Dermis microvascular lymphatic vessel endothelial cell (primary cell): ENCODE results near the gene CCDC28A. TPM values are rescaled to one million over a fixed set of nuclear protein-coding genes. Genes with fewer than 3 reads are reported as not detected.

Source experiments
- DNase-seq, 2 donors: peaks; one replicate each; pipeline versions ENCODE4 v3.0.0 to v3.0.0-alpha.2; 2010; ENCODE audit warnings: low read depth in 2 of 2
- total RNA-seq: library from RNA; depleted of rRNA; stranded (reverse); fragments of >200 nt; gene quantifications from 2 replicates; pipeline ENCODE4 v1.2.1, GENCODE V29; 2014

CCDC28A gene
- total RNA-seq, 1 donor from 2014 or later, result 18.0 TPM

DNA sequence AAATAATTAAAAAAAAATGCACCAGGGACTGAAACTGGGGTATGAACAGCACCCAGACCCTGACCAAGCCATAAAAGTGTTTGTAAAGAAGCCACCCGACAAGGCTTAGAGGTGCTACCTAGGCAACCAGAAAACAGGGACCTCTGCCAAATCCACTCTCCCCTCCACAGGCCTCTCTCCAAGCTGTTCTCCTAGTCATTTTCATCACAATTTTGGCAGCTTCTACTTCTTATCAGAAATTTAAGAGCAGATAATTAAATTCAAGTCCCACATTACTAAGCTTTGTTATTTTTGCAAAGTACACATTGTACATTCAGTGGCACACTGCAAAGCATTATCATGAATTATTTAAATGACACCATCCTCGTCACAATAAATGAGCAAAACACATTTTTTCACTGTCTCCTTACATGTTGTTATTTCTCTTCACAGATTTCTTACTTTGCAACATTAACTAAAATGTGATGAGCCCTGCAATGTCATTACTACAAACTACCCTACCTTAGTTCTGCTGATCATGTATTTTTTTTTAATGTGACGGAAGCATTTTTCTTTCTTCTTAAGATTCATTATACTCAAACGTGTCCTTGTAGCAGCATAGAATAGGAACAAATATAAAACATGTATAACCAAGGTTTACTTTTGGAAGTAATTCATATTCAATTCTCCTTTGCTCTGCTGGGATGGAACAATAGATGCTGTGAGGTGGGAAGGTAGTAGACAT is 60.4 kb downstream of the CCDC28A start:
- DNase-seq, result no peak

DNA sequence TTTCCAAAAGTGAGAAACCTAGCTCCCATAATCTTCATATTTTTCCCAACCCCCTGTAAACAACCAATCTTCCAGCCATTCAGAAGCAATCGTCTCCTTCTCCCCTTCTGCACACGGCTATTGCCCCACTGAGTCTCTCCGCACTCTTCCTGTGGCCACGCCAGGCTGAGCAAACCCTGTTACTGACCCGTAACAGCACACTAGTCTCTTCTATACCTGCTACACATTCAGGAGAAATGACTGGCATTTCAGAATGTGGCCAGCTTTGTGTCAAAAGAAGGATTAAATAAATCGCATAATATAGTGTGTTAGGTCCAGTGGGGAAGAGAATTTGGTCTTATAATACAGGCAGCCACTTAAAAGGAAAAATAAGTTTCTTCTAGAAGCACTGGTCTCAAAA is 63.7 kb downstream of the CCDC28A start:
- no peak for DNase-seq

Other genes starting within 250 kb of the CCDC28A start
- gene ECT2L, start 22.3 kb downstream of the CCDC28A start, total RNA-seq, result under 0.01 TPM in 1 of 2 replicates, not detected in the other
- 18.6 and 23.4 TPM in 2 replicates for gene REPS1, start 214.5 kb downstream of the CCDC28A start, total RNA-seq